BJ (cell line): ENCODE measurements around the gene WDR74. TPM values are rescaled to one million over a fixed set of nuclear protein-coding genes. Genes with fewer than 3 reads are reported as not detected.

ENCODE experiments used
- CTCF ChIA-PET: fragments of 350-600 bp; formaldehyde crosslinking; extraction: SDS; loops from one replicate; lab custom pipeline; 2021; ENCODE audit warnings: antibody characterized with exemption, inconsistent platforms; lab: Yijun Ruan, JAX
- POLR2A ChIA-PET: fragments of 300-600 bp; sonication (Branson Sonifier 250); formaldehyde crosslinking; extraction: SDS; loops from one replicate; lab custom pipeline; 2021; ENCODE audit warnings: antibody characterized with exemption; lab: Charles Lee
- DNase-seq: peaks from one replicate; pipeline ENCODE4 v3.0.0-alpha.2; 2011; ENCODE audit warnings: low read depth
- H3K27me3 ChIP-seq: 2 replicates; pipeline ENCODE4 v1.6.0; 2011; ENCODE audit warnings: low read length; ENCODE audit not compliant: control insufficient read depth, insufficient read depth
- H3K36me3 ChIP-seq: 2 replicates; pipeline ENCODE4 v1.5.1; 2011; ENCODE audit warnings: low read length; ENCODE audit not compliant: control insufficient read depth, insufficient read depth
- H3K4me3 ChIP-seq: 2 replicates; pipeline ENCODE4 v1.5.1; 2011; ENCODE audit warnings: low read depth, mild to moderate bottlenecking, control low read depth, low read length
- CTCF ChIP-seq: IDR thresholded peaks from 2 replicates; pipeline ENCODE4 v1.5.1; 2011; ENCODE audit warnings: low read depth, mild to moderate bottlenecking, control low read depth, inconsistent platforms, low read length, moderate library complexity; ENCODE audit not compliant: insufficient read depth
- polyA plus RNA-seq: library from polyadenylated mRNA; depleted of rRNA; stranded (reverse); fragments of >200 nt; gene quantifications from 2 replicates; pipeline ENCODE4 v1.2.3, GENCODE V29; 2011

Gene WDR74
- polyA plus RNA-seq, 1 experiment, result 37.9 TPM

GRCh38 chr11:62880231-62880802, 40.9 kb upstream of the WDR74 start:
- DNase-seq, result peak; percentile 62
- ChIA-PET CTCF (interaction anchor here (0.9 to 6.6 kb wide), 7 partner anchors 15 to 399 kb away, joined by 3 to 43 read pairs (median 7); partner anchors contain the start of genes TAF6L and TMEM179B), POLR2A (no interaction called here)

DNA sequence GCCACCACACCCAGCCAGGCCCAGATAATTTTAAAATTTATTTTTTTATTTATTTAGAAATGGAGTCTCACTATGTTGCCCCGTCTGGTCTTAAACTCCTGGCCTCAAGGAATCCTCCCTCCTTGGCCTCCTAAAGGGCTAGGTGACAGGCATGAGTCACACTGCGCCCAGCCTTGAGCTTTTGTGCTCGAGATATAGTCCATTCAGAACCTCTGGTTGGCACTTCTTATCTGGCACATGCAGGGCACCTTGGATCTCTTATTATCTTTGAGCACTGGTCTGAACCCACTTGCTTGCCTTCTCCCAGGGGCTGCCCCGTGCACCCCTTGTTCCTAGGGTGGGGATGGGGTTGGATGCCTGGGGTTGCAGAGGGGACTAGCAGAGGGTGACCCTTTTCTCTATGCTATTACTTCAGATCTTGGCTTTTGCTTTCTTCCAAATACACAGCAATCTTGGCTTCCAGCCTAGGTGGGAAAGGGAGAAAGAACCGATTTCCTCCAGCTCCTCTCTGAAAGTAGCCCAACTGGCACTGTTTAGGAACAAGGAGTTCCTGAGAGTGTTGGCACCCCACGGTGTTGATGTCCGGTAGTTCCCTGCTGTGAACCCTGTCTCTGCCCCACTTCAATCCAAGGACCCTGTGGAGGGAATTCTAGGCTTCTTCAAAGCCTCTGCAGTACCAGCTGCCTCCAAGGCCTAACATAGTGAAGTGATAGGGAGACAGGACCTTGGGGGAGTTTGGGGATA, 40.0 kb upstream of the WDR74 start:
- CTCF ChIA-PET, result interaction anchor here (0.9 to 6.6 kb wide), 3 partner anchors 14 to 93 kb away, joined by 5 to 43 read pairs (median 7); partner anchors contain the start of gene TMEM179B
- Histone ChIP-seq H3K4me3 (no peak overlapping the region), H3K36me3 (peaks cover 8% of the 10 kb centered on the region), H3K27me3 (no peaks in the 10 kb centered on the region)
- no peak for DNase-seq
- TF ChIP-seq CTCF, result no peak
- POLR2A ChIA-PET, result interaction anchor here (0.5 to 0.6 kb wide), 2 partner anchors 12 to 39 kb away, joined by 6 to 20 read pairs; no protein-coding TSS in a partner anchor

More at GRCh38 chr11:62880231-62880802, 40.9 kb upstream of the WDR74 start:
- peak overlapping the region; percentile 98 for H3K4me3 ChIP-seq
- H3K27me3 ChIP-seq, result no peaks in the 10 kb centered on the region
- TF ChIP-seq CTCF, result no peak
- peaks cover 14% of the 10 kb centered on the region for H3K36me3 ChIP-seq

DNA sequence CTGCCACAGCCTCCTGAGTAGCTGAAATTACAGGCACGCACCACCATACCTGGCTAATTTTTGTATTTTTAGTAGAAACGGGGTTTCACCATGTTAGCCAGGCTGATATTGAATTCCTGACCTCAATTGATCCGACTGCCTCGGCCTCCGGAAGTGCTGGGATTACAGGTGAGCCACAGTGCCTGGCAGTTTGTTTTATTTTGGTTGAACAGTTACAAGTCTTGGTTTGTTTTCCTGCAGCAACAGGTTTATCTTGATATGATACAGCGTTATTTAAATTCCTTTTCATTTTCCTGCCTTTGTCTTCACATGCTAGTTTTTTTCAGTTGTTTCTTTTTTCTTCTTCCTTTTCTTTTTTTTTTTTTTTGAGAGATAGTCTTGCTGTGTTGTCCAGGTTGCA, 37.3 kb upstream of the WDR74 start:
- no peaks in the 10 kb centered on the region for H3K36me3 ChIP-seq
- DNase-seq, result no peak
- CTCF ChIA-PET, result no interaction called here
- POLR2A ChIA-PET, result no interaction called here
- H3K4me3 ChIP-seq, result no peak overlapping the region
- H3K27me3 ChIP-seq, result no peaks in the 10 kb centered on the region
- no peak for TF ChIP-seq CTCF

DNA sequence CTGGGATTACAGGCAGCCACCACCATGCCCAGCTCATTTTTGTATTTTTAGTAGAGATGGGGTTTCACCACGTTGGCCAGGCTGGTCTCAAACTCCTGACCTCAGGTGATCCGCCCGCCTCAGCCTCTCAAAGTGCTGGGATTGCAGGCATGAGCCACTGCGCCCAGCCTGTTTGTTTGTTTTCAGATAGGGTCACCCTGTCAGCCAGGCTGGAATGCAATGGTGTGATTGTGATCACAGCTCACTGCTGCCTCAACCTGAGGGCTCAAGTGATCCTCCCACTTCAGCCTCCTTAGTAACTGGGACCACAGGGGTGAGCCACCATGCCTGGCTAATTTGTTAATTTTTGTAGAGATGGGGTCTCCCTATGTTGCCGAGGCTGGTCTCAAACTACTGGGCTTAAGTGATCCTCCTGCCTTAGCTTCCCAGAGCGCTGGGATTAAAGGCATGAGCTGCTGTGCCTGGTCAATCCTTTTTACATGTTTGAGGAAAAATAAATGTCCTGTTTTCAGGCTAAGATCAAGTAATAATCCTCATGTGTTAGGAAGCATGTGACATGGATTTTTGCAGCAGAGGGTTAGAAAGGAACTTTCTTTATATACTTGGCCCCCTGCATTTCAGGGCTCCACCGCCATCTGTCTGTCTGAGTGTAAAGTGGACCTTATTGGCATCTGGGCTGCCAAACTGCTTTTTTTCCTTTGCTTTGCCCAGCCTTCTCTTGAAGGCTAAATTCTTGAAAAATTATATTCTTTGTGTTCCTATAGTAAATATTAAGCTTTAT, 36.5 kb upstream of the WDR74 start:
- POLR2A ChIA-PET, result no interaction called here

More for the DNA sequence above, 36.5 kb upstream of the WDR74 start:
- Histone ChIP-seq H3K4me3 (no peak overlapping the region), H3K27me3 (no peaks in the 10 kb centered on the region), H3K36me3 (no peaks in the 10 kb centered on the region)
- no peak for TF ChIP-seq CTCF
- CTCF ChIA-PET, result interaction anchor here (0.7 to 3.5 kb wide), 5 partner anchors 13 to 563 kb away, joined by 3 to 13 read pairs (median 3); partner anchors contain the start of gene TMEM179B
- DNase-seq, result no peak
